Pancreas (tissue), 10 donors: ENCODE data around the gene RAI1. TPM values are rescaled to one million over a fixed set of nuclear protein-coding genes. Genes with fewer than 3 reads are reported as not detected.

Experiments
- ATAC-seq, 4 donors: fragments of 200-7000 bp; cut with Tn5 transposase; one replicate each; pipeline versions ENCODE4 v1.8.0 to v1.9.1; 2020; ENCODE audit warnings: mild to moderate bottlenecking in 4 of 4, moderate library complexity in 4 of 4
- DNase-seq, 6 donors: peaks; one replicate each; pipeline ENCODE4 v3.0.0-alpha.2; 2020
- FAIRE-seq: peaks from 2 replicates; lab custom pipeline; 2012; peaks lifted over from hg19 to GRCh38; lab: Jason Lieb, UNC
- H3K27ac ChIP-seq, 4 donors: fragments of 200-600 bp; sonication (generic); 1 replicate in 3 of 4; 2 replicates in 1 of 4; pipeline versions ENCODE4 v1.5.0 to v1.8.0; 2020
- H3K27me3 ChIP-seq, 4 donors: fragments of 200-600 bp; one replicate each; pipeline ENCODE4 v1.8.0; 2021
- H3K36me3 ChIP-seq, 3 donors: fragments of 200-600 bp; sonication (generic) in 1 of 3; one replicate each; pipeline versions ENCODE4 v1.5.0 to v1.8.0; 2020 to 2021
- H3K4me1 ChIP-seq, 3 donors: fragments of 200-600 bp; one replicate each; pipeline ENCODE4 v1.8.0; 2021
- H3K4me3 ChIP-seq, 4 donors: fragments of 200-600 bp; sonication (generic) in 2 of 4; one replicate each; pipeline versions ENCODE4 v1.5.0 to v1.8.0; 2020 to 2021
- H3K9me3 ChIP-seq, 4 donors: fragments of 200-600 bp; one replicate each; pipeline ENCODE4 v1.8.0; 2021
- CTCF ChIP-seq, 4 donors: fragments of 200-600 bp; sonication (generic) in 3 of 4; IDR thresholded peaks; one replicate each; pipeline versions ENCODE4 v1.5.0 to v1.8.0; 2021; ENCODE audit warnings: antibody characterized with exemption in 4 of 4
- WGBS, 2 donors: extraction: QIAGEN DNeasy Blood & Tissue Kit; methylation state at CpG; one replicate each; pipeline ENCODE4 v1.1.7; 2013; 5-methylcytosine and 5-hydroxymethylcytosine counted together
- intact Hi-C, 3 donors: fragments of 100-400 bp; cut with DNase I; formaldehyde crosslinking; loops; one replicate each; pipeline versions ENCODE4 v1.11.1 to v1.14.2; 2022
- polyA plus RNA-seq, 2 donors: library from polyadenylated mRNA; stranded (reverse); fragments of 200-250 nt; gene quantifications; one replicate each; pipeline ENCODE4 v1.2.3, GENCODE V29; 2013
- total RNA-seq, 6 donors: library from RNA; stranded (reverse); fragmentation: NEBNext Ultra II Directional in 4 of 6; extraction: Animal tissue kit (Norgen Biotek cat#: 25700) in 4 of 6; gene quantifications; one replicate each; pipeline versions ENCODE4 v1.2.1 to v1.2.4, GENCODE V29; 2021 to 2023
- donor health status: healthy with polysubstance abuse.
- donor health status: DM: no; HTN: no; CAD: no; lungs with moderate emphysema.
- donor health status: DM: no; HTN: no; CAD: no.
- donor health status: control.
- donor health status: control.
- donor health status: Bipolar disorder and iron deficiency.
- donor health status: DM: yes; HTN: yes; CAD: no.
- donor health status: DM: no; HTN: no; CAD: no.
- donor health status: DM: no; HTN: no; CAD: no.
- donor health status: DM: yes; HTN: yes; CAD: no.

RAI1 gene
- total and polyA plus RNA-seq, 8 donors, result 12.1 to 23.9 (median 16.7) TPM

GRCh38 chr17:17824783-17825614 is 143.7 kb downstream of the RAI1 start:
- intact Hi-C loops, result no loop called here
- FAIRE-seq (no peak), ATAC-seq (peak in 3 of 4 donors; percentile 6 to 40 (median 14)), DNase-seq (peak in 3 of 6 donors; percentile 55 to 78 (median 57))
- Histone ChIP-seq H3K27ac (peak overlapping the region; percentile 43 to 89 (median 82)), H3K4me1 (peaks cover 24 to 39% (median 32%) of the 10 kb centered on the region in 3 donors), H3K27me3 (no peaks in the 10 kb centered on the region), H3K4me3 (no peak overlapping the region), H3K36me3 (no peaks in the 10 kb centered on the region), H3K9me3 (no peaks in the 10 kb centered on the region)
- 18 to 23% methylated on average over 14 of the region's 14 CpGs for WGBS, 2 donors
- TF ChIP-seq CTCF (IDR thresholded peaks at IDR 0.05), result no peak

- intact Hi-C loops, result no loop called here
- no peak for ATAC-seq
- H3K4me3 ChIP-seq, result no peak overlapping the region
- WGBS, 2 donors, result 93 to 94% methylated on average over 2 of the region's 2 CpGs
- no peaks in the 10 kb centered on the region for H3K36me3 ChIP-seq
- no peaks in the 10 kb centered on the region for H3K9me3 ChIP-seq
- FAIRE-seq, result no peak
- H3K27me3 ChIP-seq, result no peaks in the 10 kb centered on the region
- H3K27ac ChIP-seq, result no peak overlapping the region
- TF ChIP-seq CTCF (IDR thresholded peaks at IDR 0.05), result no peak
- H3K4me1 ChIP-seq, result peaks cover 24 to 40% (median 32%) of the 10 kb centered on the region in 3 donors
- peak in 1 of 6 donors; percentile 32 for DNase-seq
Observed at GRCh38 chr17:17826342-17826713, 145.1 kb downstream of the RAI1 start.

GRCh38 chr17:17826942-17827785 is 145.9 kb downstream of the RAI1 start:
- ATAC-seq (no peak), FAIRE-seq (no peak), DNase-seq (peak in 1 of 6 donors; percentile 61)
- TF ChIP-seq CTCF (IDR thresholded peaks at IDR 0.05), result no peak
- no peaks in the 10 kb centered on the region for H3K27me3 ChIP-seq
- no peak overlapping the region for H3K27ac ChIP-seq
- peaks cover 23 to 33% (median 27%) of the 10 kb centered on the region in 3 donors for H3K4me1 ChIP-seq
- no peaks in the 10 kb centered on the region for H3K9me3 ChIP-seq
- no peak overlapping the region for H3K4me3 ChIP-seq
- WGBS, 2 donors, result 90% methylated on average over 16 of the region's 16 CpGs
- intact Hi-C loops, result no loop called here
- no peaks in the 10 kb centered on the region for H3K36me3 ChIP-seq

GRCh38 chr17:17827826-17828621 is 146.8 kb downstream of the RAI1 start:
- Histone ChIP-seq H3K27me3 (no peaks in the 10 kb centered on the region), H3K4me3 (no peak overlapping the region), H3K27ac (no peak overlapping the region), H3K9me3 (no peaks in the 10 kb centered on the region), H3K4me1 (peaks cover 16 to 25% (median 18%) of the 10 kb centered on the region in 3 donors), H3K36me3 (no peaks in the 10 kb centered on the region)
- DNase-seq, result peak in 1 of 6 donors; percentile 58
- FAIRE-seq, result no peak
- TF ChIP-seq CTCF (IDR thresholded peaks at IDR 0.05), result no peak
- WGBS, 2 donors, result 82 to 87% methylated on average over 13 of the region's 13 CpGs
- ATAC-seq, result no peak
- intact Hi-C loops, result no loop called here
